ENCODE measurements around the gene ALG14.

- TF ChIP-seq, protein P1, sequence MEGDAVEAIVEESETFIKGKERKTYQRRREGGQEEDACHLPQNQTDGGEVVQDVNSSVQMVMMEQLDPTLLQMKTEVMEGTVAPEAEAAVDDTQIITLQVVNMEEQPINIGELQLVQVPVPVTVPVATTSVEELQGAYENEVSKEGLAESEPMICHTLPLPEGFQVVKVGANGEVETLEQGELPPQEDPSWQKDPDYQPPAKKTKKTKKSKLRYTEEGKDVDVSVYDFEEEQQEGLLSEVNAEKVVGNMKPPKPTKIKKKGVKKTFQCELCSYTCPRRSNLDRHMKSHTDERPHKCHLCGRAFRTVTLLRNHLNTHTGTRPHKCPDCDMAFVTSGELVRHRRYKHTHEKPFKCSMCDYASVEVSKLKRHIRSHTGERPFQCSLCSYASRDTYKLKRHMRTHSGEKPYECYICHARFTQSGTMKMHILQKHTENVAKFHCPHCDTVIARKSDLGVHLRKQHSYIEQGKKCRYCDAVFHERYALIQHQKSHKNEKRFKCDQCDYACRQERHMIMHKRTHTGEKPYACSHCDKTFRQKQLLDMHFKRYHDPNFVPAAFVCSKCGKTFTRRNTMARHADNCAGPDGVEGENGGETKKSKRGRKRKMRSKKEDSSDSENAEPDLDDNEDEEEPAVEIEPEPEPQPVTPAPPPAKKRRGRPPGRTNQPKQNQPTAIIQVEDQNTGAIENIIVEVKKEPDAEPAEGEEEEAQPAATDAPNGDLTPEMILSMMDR (IDR thresholded peaks at IDR 0.05): no peak
- no peak for TF ChIP-seq POLR2A (IDR thresholded peaks at IDR 0.05)
Measured at GRCh38 chr1:95095833-95096217, 23.1 kb upstream of the ALG14 start.

All from Peyer's patch (tissue), 4 donors.